IPS-18c (cell line): Measurements from ENCODE around the gene SYPL1.

Source experiments
- H3K4me3 ChIP-seq: 2 replicates; pipeline ENCODE4 v1.7.0; 2013; ENCODE audit warnings: low read depth, mild to moderate bottlenecking, low read length, moderate library complexity; ENCODE audit not compliant: insufficient read depth
- H3K9me3 ChIP-seq: one replicate; pipeline ENCODE4 v1.6.1; 2013; ENCODE audit warnings: mild to moderate bottlenecking, low read length, moderate library complexity; ENCODE audit not compliant: control insufficient read depth, insufficient read depth

SYPL1 gene

DNA sequence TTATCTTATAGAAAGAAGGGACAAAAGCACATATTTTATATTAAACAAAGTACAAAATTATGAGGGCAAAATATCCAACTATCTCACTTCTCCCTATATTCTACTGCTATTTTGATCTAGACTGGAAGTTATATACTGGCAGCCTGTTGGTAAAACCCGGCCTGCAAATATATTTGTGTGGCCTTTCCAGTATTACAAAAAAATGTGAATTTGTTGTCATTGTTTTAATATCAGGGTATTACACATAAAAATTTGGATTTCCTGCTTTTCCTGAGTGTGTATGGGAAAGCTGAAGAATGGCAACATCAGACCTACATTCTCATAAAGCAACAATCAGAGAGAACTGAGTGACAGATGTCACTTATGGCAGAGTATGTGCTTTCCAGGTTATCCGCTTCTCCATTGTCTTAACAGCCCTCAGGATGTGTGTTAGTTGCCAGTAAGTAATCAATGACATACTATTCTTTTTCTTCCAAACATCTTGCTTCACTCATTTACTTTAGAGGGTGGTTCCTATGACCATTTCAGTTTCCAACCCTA lies 7.3 kb downstream of the SYPL1 start:
- H3K9me3 ChIP-seq, result no peaks in the 10 kb centered on the region
- no peak overlapping the region for H3K4me3 ChIP-seq

DNA sequence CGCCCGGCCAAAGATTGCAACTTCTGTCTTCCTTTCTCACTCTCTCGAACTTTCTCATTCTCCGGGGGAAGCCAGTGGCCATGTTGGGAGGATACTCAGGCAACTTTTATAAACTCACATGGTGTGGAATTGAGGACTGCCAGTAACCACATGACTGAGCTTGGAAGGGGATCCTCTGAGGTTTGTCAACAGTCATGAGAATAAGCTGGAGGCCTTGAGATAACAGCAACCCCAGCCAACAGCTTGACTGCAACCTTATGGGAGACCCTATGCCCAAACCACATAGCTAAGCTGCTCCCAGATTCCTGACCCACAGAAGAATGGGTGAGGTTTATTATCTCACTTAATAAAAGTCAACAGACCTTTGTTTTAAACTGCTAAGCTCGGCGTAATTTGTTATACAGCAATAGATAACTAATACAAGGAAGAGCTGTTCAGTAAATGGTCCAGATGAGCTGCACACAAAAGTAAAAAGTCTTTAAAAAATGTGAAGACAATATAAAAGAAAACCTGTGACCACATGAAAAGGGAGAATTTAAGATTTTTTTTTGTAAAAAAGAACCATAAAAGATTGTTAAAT lies 9.6 kb downstream of the SYPL1 start:
- Histone ChIP-seq H3K4me3 (no peak overlapping the region), H3K9me3 (no peaks in the 10 kb centered on the region)

DNA sequence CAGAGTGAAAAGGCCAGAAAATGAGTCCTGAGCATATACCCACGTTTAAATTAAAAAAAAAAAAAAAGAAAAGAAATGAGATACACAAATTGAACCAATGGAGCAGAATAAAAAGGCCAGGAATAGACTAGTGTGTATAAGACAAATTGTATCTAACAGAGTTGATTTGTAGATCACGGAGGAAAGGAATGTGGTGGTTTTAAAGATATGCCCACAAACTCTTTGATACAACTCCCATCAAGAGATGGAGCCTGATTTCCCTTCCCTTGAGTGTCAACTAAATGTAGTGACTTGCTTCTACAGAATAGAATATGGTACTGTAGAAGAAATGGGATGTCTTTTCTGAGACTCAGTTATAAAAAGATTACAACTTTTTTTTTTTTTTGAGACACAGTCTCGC lies 10.4 kb downstream of the SYPL1 start:
- Histone ChIP-seq H3K9me3 (no peaks in the 10 kb centered on the region), H3K4me3 (no peak overlapping the region)

DNA sequence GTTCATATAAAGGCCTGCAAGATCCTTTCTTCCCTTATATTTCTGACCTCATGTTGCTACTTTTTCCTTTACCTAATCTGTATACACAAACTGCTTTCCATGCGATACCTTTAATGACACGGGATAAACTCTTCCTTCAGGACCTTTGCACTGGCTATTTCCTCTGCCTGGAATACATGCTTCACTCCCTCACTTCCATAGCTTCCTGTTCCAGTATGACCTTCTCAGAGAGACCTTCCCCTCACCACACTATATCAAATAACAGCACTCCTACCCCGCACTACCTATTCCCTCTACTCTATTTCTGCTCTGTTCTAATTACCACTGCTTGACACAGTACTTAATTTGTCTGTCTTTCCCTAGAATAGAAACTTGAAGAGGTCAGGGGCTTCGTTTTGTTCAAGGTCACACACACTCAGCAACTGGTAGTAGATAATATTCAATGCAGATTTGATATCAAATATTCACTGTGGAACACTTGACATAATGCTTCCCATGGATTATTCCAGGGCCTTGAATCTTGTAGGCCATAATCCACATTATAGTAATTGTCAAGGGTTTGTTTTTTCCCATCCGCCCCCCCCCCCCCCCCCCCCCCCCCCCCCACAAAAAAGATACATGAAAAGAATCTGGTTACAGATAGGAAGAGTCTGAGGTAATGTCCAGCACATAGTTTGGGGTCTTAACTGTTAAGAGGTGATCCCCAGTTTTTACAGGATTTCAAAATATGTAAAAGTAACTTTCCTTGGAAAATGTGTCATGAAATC lies 11.1 kb downstream of the SYPL1 start:
- Histone ChIP-seq H3K9me3 (no peaks in the 10 kb centered on the region), H3K4me3 (no peak overlapping the region)

DNA sequence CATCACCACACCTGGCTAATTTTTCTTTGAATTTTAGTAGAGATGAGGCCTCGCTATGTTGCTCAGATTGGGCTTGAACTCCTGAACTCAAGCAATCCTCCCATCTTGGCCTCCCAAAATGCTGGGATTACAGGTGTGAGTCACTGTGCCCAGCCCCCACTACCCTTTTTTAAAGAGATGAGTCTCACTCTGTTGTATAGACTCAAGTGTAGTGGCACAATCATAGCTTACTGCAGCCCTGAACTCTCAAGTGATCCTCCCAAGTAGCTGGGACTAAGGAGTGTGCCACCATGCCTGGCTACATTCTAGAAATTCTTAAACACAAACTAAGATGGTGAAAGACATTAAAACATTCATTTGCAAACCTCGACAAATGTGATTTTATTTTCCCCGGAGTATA lies 12.6 kb downstream of the SYPL1 start:
- no peak overlapping the region for H3K4me3 ChIP-seq
- no peaks in the 10 kb centered on the region for H3K9me3 ChIP-seq

DNA sequence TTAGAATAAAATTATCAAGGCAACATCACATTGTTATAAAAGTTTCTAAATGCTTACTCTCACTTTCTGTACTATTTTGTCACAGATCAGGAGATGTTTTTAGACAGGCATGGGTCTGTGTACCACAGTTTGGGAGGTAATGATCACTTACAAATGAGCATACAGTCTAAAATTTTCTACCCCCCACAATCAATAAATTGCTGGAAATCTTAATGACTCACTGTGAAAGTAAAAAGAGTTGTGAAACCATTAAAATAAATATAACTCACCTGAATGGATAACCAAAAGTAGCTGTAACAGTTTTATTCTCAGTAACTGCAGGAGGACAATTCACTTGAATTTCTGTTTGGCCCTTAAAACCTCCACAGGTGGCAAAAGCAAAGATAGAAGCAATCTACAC lies 13.2 kb downstream of the SYPL1 start:
- Histone ChIP-seq H3K4me3 (no peak overlapping the region), H3K9me3 (no peaks in the 10 kb centered on the region)

DNA sequence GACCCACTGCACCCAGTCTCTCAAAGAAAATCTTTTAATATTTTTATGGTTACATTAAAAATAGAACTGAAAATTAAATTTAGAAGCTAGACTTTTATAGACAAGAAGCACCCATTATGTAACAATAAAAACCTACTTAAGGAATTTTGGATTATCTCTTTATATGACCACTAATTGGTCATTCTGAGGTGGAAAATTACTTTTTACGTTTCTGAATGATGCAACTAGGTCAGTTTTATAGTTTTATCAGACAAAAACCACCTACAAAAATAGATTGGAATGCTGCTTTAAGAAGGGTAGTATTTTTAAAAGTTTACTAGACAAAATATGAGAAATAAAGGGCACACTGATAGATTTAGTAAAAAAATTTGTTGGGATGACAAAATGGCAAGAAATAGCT lies 16.5 kb downstream of the SYPL1 start:
- no peak overlapping the region for H3K4me3 ChIP-seq
- no peaks in the 10 kb centered on the region for H3K9me3 ChIP-seq

DNA sequence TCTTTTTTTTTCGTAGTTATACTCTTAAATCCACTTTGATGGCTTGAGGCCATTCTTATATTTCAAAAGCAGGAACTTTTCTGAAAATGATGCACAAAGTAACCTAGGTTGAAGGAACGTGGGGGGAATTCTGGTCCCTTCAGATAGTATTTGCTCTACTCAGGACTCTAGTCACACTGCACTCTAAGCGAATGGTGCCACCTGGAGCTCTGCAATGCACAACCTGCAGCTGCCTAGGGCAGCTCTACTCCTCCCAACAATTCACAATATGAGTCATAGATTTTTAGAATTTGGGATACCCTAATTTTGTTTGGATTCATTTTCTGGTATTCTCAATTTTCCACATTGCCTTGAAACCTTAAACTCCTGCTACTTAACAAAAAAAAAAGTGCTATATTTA lies 17.3 kb downstream of the SYPL1 start:
- Histone ChIP-seq H3K9me3 (no peaks in the 10 kb centered on the region), H3K4me3 (no peak overlapping the region)

DNA sequence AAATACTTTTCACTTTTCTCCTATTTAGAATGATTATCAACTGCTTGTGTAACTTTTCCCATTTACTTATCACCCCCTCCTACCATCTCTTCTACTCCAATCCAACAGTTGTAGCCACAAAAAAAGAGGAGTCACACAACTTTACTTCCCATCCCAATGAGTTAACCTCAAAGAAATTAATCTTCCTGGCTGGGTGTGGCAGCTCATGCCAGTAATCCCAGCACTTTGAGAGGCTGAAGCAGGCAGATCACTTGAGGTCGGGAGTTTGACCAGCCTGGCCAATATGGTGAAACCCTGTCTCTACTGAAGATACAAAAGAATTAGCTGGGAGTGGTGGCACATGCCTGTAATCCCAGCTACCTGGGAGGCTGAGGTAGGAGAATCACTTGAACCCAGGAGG lies 19.9 kb downstream of the SYPL1 start:
- Histone ChIP-seq H3K9me3 (no peaks in the 10 kb centered on the region), H3K4me3 (no peak overlapping the region)

DNA sequence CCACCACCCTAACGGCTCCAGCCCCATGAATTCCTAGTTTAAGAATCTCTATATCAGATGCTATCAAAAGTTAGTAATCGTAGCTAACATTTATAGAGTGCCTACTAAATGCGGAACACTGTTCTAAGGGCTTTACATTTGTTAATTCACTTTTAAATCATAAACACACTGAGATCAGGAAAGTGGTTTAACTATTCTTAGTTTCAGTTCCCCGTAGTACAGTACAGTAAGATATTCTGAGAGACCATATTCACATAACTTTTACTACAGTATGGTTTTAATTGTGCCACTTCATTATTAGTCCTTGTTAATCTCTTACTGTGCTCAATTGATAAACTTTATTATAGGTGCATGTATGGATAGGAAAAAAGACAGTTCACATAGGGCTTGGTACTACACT lies 22.5 kb downstream of the SYPL1 start:
- Histone ChIP-seq H3K4me3 (no peak overlapping the region), H3K9me3 (no peaks in the 10 kb centered on the region)

DNA sequence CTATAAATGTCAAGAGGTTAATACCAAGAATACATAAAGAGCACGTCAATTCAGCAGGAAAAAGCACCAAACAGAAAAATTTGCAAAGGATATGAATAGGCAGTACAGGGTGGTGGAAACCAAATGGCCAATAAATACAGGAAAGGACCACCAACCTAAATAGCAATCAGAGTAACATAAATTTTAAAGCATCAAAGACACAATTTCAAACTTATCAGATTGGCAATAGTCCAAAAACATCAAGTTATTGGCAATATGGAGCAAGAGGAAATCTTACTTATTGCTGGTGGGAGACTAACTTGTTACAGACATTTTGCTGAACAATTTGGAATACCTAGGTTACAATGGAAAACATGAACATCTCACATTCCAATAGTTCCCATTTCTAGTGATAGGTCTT lies 24.1 kb downstream of the SYPL1 start:
- Histone ChIP-seq H3K4me3 (no peak overlapping the region), H3K9me3 (no peaks in the 10 kb centered on the region)

DNA sequence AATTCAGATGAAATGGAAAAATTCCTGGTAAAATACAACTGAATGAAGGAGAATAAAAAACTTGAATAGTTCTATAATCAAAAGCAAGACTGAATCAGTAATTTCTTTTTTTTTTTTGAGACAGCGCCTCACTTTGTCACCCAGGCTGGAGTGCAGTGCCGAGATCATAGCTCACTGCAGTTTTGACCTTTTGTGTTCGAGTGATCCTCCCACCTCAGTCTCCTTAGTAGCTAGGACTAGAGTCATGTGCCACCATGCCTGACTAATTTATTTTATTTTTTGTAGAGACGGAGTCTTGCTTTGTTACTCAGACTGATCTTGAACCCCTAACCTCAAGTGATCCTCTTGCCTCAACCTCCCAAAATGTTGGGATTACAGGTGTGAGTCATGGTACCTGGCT lies 26.1 kb downstream of the SYPL1 start:
- H3K4me3 ChIP-seq, result no peak overlapping the region

DNA sequence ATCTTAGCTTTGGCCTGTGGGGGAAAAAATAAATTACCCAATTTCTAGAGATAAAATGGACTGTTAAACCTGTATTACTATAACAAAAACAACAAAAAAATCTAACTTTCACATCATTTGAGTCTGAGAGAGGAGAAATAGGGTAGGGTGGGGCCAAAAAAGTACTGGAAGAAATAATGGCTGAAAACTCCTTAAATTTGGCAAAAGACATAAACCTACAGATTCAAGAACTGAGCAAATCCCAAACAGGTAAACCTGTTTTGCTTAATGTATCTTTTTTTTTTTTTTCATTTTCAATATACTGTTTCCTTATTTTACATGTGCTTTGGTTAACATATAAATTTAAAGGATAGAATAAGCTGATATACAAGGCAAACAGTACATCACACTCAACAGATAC lies 27.1 kb downstream of the SYPL1 start:
- Histone ChIP-seq H3K9me3 (no peaks in the 10 kb centered on the region), H3K4me3 (no peak overlapping the region)

More for the DNA sequence above, 26.1 kb downstream of the SYPL1 start:
- no peaks in the 10 kb centered on the region for H3K9me3 ChIP-seq

DNA sequence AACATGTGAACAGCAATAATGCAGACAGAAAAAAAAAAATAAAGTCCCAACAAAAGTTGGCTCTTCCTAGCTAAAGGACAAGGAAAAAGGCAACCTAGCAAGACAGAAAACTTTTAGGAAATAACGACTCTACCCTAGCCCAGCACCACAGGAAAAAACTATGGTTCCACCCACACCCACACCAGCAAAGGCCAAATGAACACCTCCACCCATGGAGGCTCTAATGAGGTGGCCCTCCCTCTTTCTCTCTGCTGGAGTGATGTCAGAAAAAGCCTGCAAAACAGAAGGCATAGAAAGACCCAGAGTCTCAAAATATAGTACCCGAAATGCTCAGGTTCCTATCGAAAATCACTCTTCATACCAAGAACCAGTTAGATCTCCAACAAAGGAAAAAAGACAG lies 28.4 kb downstream of the SYPL1 start:
- no peaks in the 10 kb centered on the region for H3K9me3 ChIP-seq
- no peak overlapping the region for H3K4me3 ChIP-seq

DNA sequence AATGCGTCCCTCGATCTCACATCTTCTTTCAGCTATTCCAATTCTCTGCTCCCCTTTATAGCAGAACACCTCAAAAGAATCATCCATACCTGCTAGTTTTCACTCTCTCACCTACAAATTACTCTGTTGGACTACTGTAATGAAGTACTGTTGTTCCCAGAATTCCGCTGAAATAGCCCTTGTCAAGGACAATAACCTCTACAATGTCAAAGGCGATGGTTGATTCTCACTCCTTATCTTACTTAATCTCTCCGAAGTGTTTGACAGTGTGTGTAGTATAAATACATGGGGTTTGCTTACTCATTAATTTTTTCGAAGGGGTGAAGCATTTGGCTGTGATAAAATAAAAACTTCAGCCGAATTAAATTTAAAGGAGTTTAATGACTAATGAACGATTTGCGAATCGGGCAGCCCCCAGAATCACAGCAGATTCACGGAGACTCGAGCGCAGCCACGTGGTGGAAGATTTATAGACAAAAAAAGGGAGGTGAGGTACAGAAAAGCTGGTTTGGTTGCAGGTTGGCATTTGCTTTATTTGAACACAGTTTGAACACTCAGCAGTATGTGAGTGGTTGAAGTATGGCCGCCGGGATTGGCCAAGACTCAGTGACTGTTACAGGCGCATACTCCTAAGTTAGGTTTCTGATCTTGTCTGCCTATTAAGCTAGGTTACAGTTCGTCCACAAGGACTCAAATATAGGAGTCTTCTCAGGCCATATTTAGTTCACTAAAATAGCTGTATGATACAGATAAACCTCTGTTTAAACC lies 29.8 kb downstream of the SYPL1 start:
- no peak overlapping the region for H3K4me3 ChIP-seq
- no peaks in the 10 kb centered on the region for H3K9me3 ChIP-seq

DNA sequence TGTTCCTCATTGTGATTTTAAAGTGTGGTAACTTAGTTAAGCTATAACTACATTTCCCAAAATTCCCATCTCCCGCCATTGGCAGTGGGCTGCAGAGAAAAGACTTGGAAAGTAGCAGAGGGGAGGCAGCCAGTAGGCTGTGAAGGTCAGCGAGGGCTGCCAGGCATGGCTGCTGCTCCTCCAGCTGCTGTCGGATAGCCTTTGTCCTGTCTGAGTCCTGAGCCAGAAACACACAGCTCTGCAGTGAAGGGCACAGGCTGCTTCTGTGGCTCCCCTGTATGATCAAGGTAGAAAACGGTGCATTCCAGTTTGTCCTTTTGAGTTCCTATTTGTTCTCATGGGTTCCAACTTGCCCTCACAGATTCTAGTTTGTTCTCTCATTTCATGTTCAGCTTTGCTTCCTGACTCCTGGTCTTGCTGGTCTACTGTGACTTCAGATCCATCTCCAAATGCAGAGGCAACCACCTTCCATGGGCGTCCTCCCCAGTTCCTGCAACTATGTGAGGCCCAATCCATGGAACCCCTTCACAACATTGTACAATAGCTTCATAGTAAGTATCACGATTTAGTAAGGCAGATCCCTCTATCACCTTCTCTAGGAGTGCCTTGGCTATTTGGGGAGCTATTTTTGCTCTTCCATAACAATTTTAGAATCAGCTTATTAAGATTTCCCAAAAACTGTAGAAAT lies 31.7 kb downstream of the SYPL1 start:
- no peaks in the 10 kb centered on the region for H3K9me3 ChIP-seq
- H3K4me3 ChIP-seq, result no peak overlapping the region

DNA sequence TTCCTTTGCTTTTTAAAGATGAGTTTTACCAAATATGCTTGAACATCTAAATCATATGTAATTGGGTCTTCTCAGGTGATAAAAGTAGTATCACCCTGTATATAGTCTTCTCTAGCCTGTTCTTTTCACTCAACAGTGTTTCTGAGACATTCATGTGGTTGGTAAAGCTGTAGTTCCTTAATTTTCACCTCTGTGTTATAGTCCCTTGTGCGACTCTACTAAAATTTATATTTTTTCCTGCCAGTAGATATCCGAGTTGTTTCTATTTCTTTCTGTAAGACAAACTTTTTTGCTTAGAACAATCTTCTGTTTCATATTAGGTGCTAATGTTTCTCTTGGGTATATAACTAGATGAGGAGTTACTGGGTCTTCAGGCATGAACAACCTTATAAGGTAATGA lies 35.6 kb downstream of the SYPL1 start:
- no peak overlapping the region for H3K4me3 ChIP-seq
- no peaks in the 10 kb centered on the region for H3K9me3 ChIP-seq
